ENCODE measurements around the gene HIP1R. TPM values are rescaled to one million over a fixed set of nuclear protein-coding genes. Genes with fewer than 3 reads are reported as not detected.
A peak's percentile ranks its signal among the peaks of the same experiment; 100 is the strongest.

HIP1R gene
- polyA plus RNA-seq, 3 donors = 0.09 to 0.60 TPM; not detected in 1

- no peak for DNase-seq
- H3K4me3 ChIP-seq (replicated peaks in 1 of 3; ENCODE audit: low read depth in 2 of 3, low read length in 3 of 3) = peak overlapping the region in 2 of 3 experiments; percentile 24 to 80
Observed at GRCh38 chr12:122835750-122836026, 431 bp downstream of the HIP1R start.

GRCh38 chr12:122836027-122836921 is 1.0 kb downstream of the HIP1R start:
- peak in 2 of 3 donors; percentile 36 to 37 for DNase-seq
- H3K4me1 Mint-ChIP-seq = peaks cover 25% of the 10 kb centered on the region
- TF ChIP-seq CTCF (IDR thresholded peaks at IDR 0.05) = no peak
- H3K4me2 ChIP-seq (replicated peaks; ENCODE audit: extremely low read depth, low read length, poor library complexity, severe bottlenecking) = peak overlapping the region; percentile 90
- intact Hi-C loops (cut with micrococcal nuclease) = no loop called here
- peak overlapping the region; percentile 43 for H3K9ac ChIP-seq (ENCODE audit: insufficient read depth, low read length, poor library complexity, severe bottlenecking)
- peak overlapping the region; percentile 86 to 94 for H3K4me3 Mint-ChIP-seq
- peaks cover 0 to 15% (median 5%) of the 10 kb centered on the region in 7 donors for H3K9me3 Mint-ChIP-seq
- peak overlapping the region; percentile 24 to 80 (median 38) for H3K4me3 ChIP-seq (replicated peaks in 1 of 3; ENCODE audit: low read depth in 2 of 3, low read length in 3 of 3)
- H3K27ac Mint-ChIP-seq = peak overlapping the region in 3 of 7 donors; percentile 37 to 81 (median 68)
- no peak overlapping the region for H3K27ac ChIP-seq (ENCODE audit: low read depth in 1 of 2, low read length in 2 of 2)
- peak overlapping the region; percentile 63 for H2AFZ ChIP-seq (ENCODE audit: insufficient read depth, low read depth, low read length, poor library complexity, severe bottlenecking)
- H4K20me1 ChIP-seq (ENCODE audit: insufficient read depth, low read length) = no peaks in the 10 kb centered on the region
- no peaks in the 10 kb centered on the region for H3K9me3 ChIP-seq (replicated peaks in 1 of 2; ENCODE audit: control insufficient read depth in 1 of 2, insufficient read depth in 1 of 2, low read length in 2 of 2)
- H3K36me3 ChIP-seq (replicated peaks in 1 of 2; ENCODE audit: control insufficient read depth in 1 of 2, insufficient read depth in 2 of 2, low read length in 2 of 2) = no peaks in the 10 kb centered on the region
- WGBS (ENCODE audit: insufficient coverage) = 0% methylated on average over 21 of the region's 42 CpGs
- H3K27me3 Mint-ChIP-seq (ENCODE audit: low read depth in 3 of 3) = peaks cover 49 to 72% (median 53%) of the 10 kb centered on the region in 3 donors
- peaks cover 7 to 9% of the 10 kb centered on the region in 2 donors for H3K36me3 Mint-ChIP-seq
- H3K4me1 ChIP-seq (ENCODE audit: control insufficient read depth in 1 of 2, insufficient read depth in 2 of 2, low read length in 2 of 2) = peaks cover 20 to 23% of the 10 kb centered on the region in 2 donors
- peaks cover 36 to 48% of the 10 kb centered on the region in 2 donors for H3K27me3 ChIP-seq (ENCODE audit: control insufficient read depth in 2 of 2, insufficient read depth in 2 of 2, low read length in 2 of 2)
- no peaks in the 10 kb centered on the region for H3K79me2 ChIP-seq (ENCODE audit: insufficient read depth, low read length)

More at GRCh38 chr12:122835750-122836026, 431 bp downstream of the HIP1R start:
- H3K4me1 Mint-ChIP-seq = peaks cover 27% of the 10 kb centered on the region
- intact Hi-C loops (cut with micrococcal nuclease) = no loop called here
- H3K9me3 Mint-ChIP-seq = peaks cover 1 to 17% (median 5%) of the 10 kb centered on the region in 7 donors
- H3K9ac ChIP-seq (ENCODE audit: insufficient read depth, low read length, poor library complexity, severe bottlenecking) = peak overlapping the region; percentile 43
- peaks cover 36 to 48% of the 10 kb centered on the region in 2 donors for H3K27me3 ChIP-seq (ENCODE audit: control insufficient read depth in 2 of 2, insufficient read depth in 2 of 2, low read length in 2 of 2)
- no peaks in the 10 kb centered on the region for H3K9me3 ChIP-seq (replicated peaks in 1 of 2; ENCODE audit: control insufficient read depth in 1 of 2, insufficient read depth in 1 of 2, low read length in 2 of 2)
- peak overlapping the region; percentile 90 for H3K4me2 ChIP-seq (replicated peaks; ENCODE audit: extremely low read depth, low read length, poor library complexity, severe bottlenecking)
- H3K27ac ChIP-seq (ENCODE audit: low read depth in 1 of 2, low read length in 2 of 2) = no peak overlapping the region
- peaks cover 49 to 72% (median 56%) of the 10 kb centered on the region in 3 donors for H3K27me3 Mint-ChIP-seq (ENCODE audit: low read depth in 3 of 3)
- H2AFZ ChIP-seq (ENCODE audit: insufficient read depth, low read depth, low read length, poor library complexity, severe bottlenecking) = peak overlapping the region; percentile 63
- no peak overlapping the region for H3K27ac Mint-ChIP-seq
- H3K36me3 Mint-ChIP-seq = peaks cover 7 to 9% of the 10 kb centered on the region in 2 donors
- H3K36me3 ChIP-seq (replicated peaks in 1 of 2; ENCODE audit: control insufficient read depth in 1 of 2, insufficient read depth in 2 of 2, low read length in 2 of 2) = no peaks in the 10 kb centered on the region
- H3K4me1 ChIP-seq (ENCODE audit: control insufficient read depth in 1 of 2, insufficient read depth in 2 of 2, low read length in 2 of 2) = peaks cover 20 to 23% of the 10 kb centered on the region in 2 donors
- H3K79me2 ChIP-seq (ENCODE audit: insufficient read depth, low read length) = no peaks in the 10 kb centered on the region
- H4K20me1 ChIP-seq (ENCODE audit: insufficient read depth, low read length) = no peaks in the 10 kb centered on the region
- peak overlapping the region; percentile 86 to 94 for H3K4me3 Mint-ChIP-seq
- WGBS (ENCODE audit: insufficient coverage) = under 1% methylated on average over 18 of the region's 43 CpGs
- TF ChIP-seq CTCF (IDR thresholded peaks at IDR 0.05) = no peak

Measured in CD14-positive monocyte (primary cell).